ENCODE measurements around the gene PFKFB4. TPM values are rescaled to one million over a fixed set of nuclear protein-coding genes. Genes with fewer than 3 reads are reported as not detected.

PFKFB4 gene
- total and polyA plus RNA-seq, 2 experiments from 2014 or later: 8.6 to 22.9 TPM

- H3K36me3 Mint-ChIP-seq (ENCODE audit: low read depth): peaks cover 24% of the 10 kb centered on the region
- H2AFZ ChIP-seq: no peak overlapping the region
- H3K36me3 ChIP-seq (ENCODE audit: insufficient read depth): peaks cover 7% of the 10 kb centered on the region; the same call in 1 of the 2 replicates
- peak overlapping the region; percentile 85; the same call in 1 of the 2 replicates for H3K4me3 ChIP-seq
- peak overlapping the region; percentile 82 for H3K4me3 Mint-ChIP-seq
- peaks cover 18% of the 10 kb centered on the region for H3K27me3 Mint-ChIP-seq (ENCODE audit: insufficient read depth, low read depth, poor library complexity)
- H3K79me2 ChIP-seq (replicated peaks; ENCODE audit: insufficient read depth): peaks cover 5% of the 10 kb centered on the region; the same call in 1 of the 2 replicates
- H3K4me2 ChIP-seq: peak overlapping the region; percentile 95; the same call in 1 of the 2 replicates
- H3F3A ChIP-seq (replicated peaks; ENCODE audit: low read depth): no peaks in the 10 kb centered on the region
- peaks cover 29% of the 10 kb centered on the region for H3K4me1 Mint-ChIP-seq
- no peak for TF ChIP-seq ZNF114 (CRISPR knock-in tag; IDR thresholded peaks at IDR 0.05)
- TF ChIP-seq POLR2AphosphoS5 (IDR thresholded peaks at IDR 0.05; ENCODE audit: low read depth): no peak
- TF ChIP-seq ZNF331 (CRISPR knock-in tag; IDR thresholded peaks at IDR 0.05; ENCODE audit: low read depth): no peak
- TF ChIP-seq ETS1 (IDR thresholded peaks at IDR 0.05): no peak
- no peak for TF ChIP-seq ZNF462 (CRISPR knock-in tag; IDR thresholded peaks at IDR 0.05)
- TF ChIP-seq REST (IDR thresholded peaks at IDR 0.05; ENCODE audit: unreplicated experiment): no peak
- no peak for TF ChIP-seq STAT1 (IDR thresholded peaks at IDR 0.05; ENCODE audit: unreplicated experiment)
- TF ChIP-seq JUNB (IDR thresholded peaks at IDR 0.05; ENCODE audit: unreplicated experiment): no peak
- TF ChIP-seq CREB1 (CRISPR knock-in tag; IDR thresholded peaks at IDR 0.05; ENCODE audit: low read depth): no peak
- no peak for TF ChIP-seq NANOG (IDR thresholded peaks at IDR 0.05; ENCODE audit: borderline replicate concordance)
- TF ChIP-seq CTCF (conservative IDR thresholded peaks at IDR 0.05; ENCODE audit: low read depth in 2 of 2): no peak
- TF ChIP-seq EZH2phosphoT487 (IDR thresholded peaks at IDR 0.05; ENCODE audit: unreplicated experiment): no peak
- no peak for TF ChIP-seq EZH2 (IDR thresholded peaks at IDR 0.05; ENCODE audit: low read depth, unreplicated experiment)
- H3K27me3 ChIP-seq (ENCODE audit: insufficient read depth): no peaks in the 10 kb centered on the region
- peaks cover 7% of the 10 kb centered on the region; the same call in 2 of the 3 replicates for H3K9me3 Mint-ChIP-seq
- H4K20me1 ChIP-seq (replicated peaks; ENCODE audit: insufficient read depth): no peaks in the 10 kb centered on the region
- no peaks in the 10 kb centered on the region for H3K9me2 ChIP-seq (ENCODE audit: insufficient read depth)
- no peak overlapping the region for H3K27ac ChIP-seq (ENCODE audit: low read depth)
- no peak for ATAC-seq
- no peak overlapping the region for H3K27ac Mint-ChIP-seq
- no peak for DNase-seq (ENCODE audit: low spot score)
- peaks cover 18% of the 10 kb centered on the region for H3K4me1 ChIP-seq (ENCODE audit: insufficient read depth)
Measured at GRCh38 chr3:48502728-48503168, 53.9 kb downstream of the PFKFB4 start.
